Tibial nerve (tissue), 4 donors: ENCODE results near the gene SWAP70. TPM values are rescaled to one million over a fixed set of nuclear protein-coding genes. Genes with fewer than 3 reads are reported as not detected.
A peak's percentile ranks its signal among the peaks of the same experiment; 100 is the strongest.

ENCODE experiments used
- DNase-seq, 2 donors: peaks; one replicate each; pipeline ENCODE4 v3.0.0-alpha.2; 2019; ENCODE audit warnings: low spot score in 2 of 2
- H3K27ac ChIP-seq, 4 donors: fragments of 200-600 bp; sonication (generic) in 3 of 4; one replicate each; pipeline ENCODE4 v1.5.1; 2017 to 2019; ENCODE audit warnings: mild to moderate bottlenecking in 1 of 4
- H3K27me3 ChIP-seq, 2 donors: fragments of 200-600 bp; sonication (generic) in 1 of 2; one replicate each; pipeline versions ENCODE4 v1.5.1 to v1.6.0; 2017 to 2019
- H3K36me3 ChIP-seq, 3 donors: fragments of 200-600 bp; sonication (generic); one replicate each; pipeline ENCODE4 v1.5.1; 2018 to 2019
- H3K4me1 ChIP-seq, 4 donors: fragments of 200-600 bp; sonication (generic) in 3 of 4; one replicate each; pipeline ENCODE4 v1.5.1; 2017 to 2019
- H3K4me3 ChIP-seq, 4 donors: fragments of 200-600 bp; sonication (generic) in 3 of 4; one replicate each; pipeline ENCODE4 v1.5.1; 2017 to 2019; ENCODE audit warnings: mild to moderate bottlenecking in 1 of 4, moderate library complexity in 1 of 4
- H3K9me3 ChIP-seq, 4 donors: fragments of 200-600 bp; sonication (generic) in 3 of 4; one replicate each; pipeline ENCODE4 v1.5.1; 2017 to 2019
- EP300 ChIP-seq, 2 donors: sonication (generic); formaldehyde crosslinking; IDR thresholded peaks; one replicate each; pipeline ENCODE4 v1.6.1; 2017; ENCODE audit warnings: antibody characterized with exemption in 2 of 2, mild to moderate bottlenecking in 1 of 2
- POLR2A ChIP-seq, 2 donors: fragments of 450-650 bp; IDR thresholded peaks; one replicate each; pipeline ENCODE4 v1.6.1; 2017; ENCODE audit warnings: antibody characterized with exemption in 2 of 2, mild to moderate bottlenecking in 2 of 2, moderate library complexity in 2 of 2
- WGBS, 2 donors: methylation state at CpG; one replicate each; pipeline ENCODE4 v1.1.5; 2018; 5-methylcytosine and 5-hydroxymethylcytosine counted together
- total RNA-seq, 4 donors: library from RNA; depleted of rRNA; stranded (reverse); fragments of >200 nt; gene quantifications; one replicate each; pipeline ENCODE4 v1.1.0, GENCODE V29; 2016
- TF ChIP-seq, protein P1 (sequence below), 5 experiments: fragments of 200-600 bp in 3 of 5; fragments of 450-650 bp in 2 of 5; sonication (generic) in 3 of 5; IDR thresholded peaks; one replicate each; pipeline ENCODE4 v1.5.1; 2016 to 2019; ENCODE audit warnings: antibody characterized with exemption in 5 of 5, mild to moderate bottlenecking in 3 of 5, moderate library complexity in 2 of 5

SWAP70 gene
- total RNA-seq, 4 donors from 2014 or later: 51.0 to 79.1 (median 66.9) TPM

DNA sequence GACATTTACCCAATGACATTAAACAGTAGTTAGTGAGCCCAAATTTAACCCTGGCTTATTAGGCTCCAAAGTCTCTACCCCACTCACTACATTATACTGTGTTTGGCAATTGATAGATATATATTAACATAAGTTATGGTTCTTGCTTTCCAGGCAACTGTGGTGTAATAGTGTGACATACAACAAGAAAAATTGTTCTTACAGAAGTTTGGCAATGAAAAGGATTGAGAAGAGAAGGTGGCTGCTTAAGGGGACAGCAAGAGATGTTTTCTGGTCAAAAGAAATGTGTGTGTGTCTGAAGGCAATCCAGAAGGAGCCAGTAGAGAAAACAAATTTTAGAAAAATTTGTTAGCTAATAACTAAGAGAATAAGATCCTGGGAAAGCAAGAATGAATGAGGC is 132.4 kb downstream of the SWAP70 start:
- Histone ChIP-seq H3K4me3 (no peak overlapping the region), H3K4me1 (peaks cover 0 to 14% (median 0%) of the 10 kb centered on the region in 4 donors), H3K27ac (peak overlapping the region in 3 of 4 donors; percentile 11 to 81 (median 73)), H3K27me3 (no peaks in the 10 kb centered on the region), H3K9me3 (no peaks in the 10 kb centered on the region), H3K36me3 (peaks cover 0 to 32% (median 0%) of the 10 kb centered on the region in 3 donors)
- TF ChIP-seq EP300 (IDR thresholded peaks at IDR 0.05) (no peak), POLR2A (IDR thresholded peaks at IDR 0.05) (no peak)
- TF ChIP-seq, protein P1, sequence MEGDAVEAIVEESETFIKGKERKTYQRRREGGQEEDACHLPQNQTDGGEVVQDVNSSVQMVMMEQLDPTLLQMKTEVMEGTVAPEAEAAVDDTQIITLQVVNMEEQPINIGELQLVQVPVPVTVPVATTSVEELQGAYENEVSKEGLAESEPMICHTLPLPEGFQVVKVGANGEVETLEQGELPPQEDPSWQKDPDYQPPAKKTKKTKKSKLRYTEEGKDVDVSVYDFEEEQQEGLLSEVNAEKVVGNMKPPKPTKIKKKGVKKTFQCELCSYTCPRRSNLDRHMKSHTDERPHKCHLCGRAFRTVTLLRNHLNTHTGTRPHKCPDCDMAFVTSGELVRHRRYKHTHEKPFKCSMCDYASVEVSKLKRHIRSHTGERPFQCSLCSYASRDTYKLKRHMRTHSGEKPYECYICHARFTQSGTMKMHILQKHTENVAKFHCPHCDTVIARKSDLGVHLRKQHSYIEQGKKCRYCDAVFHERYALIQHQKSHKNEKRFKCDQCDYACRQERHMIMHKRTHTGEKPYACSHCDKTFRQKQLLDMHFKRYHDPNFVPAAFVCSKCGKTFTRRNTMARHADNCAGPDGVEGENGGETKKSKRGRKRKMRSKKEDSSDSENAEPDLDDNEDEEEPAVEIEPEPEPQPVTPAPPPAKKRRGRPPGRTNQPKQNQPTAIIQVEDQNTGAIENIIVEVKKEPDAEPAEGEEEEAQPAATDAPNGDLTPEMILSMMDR (IDR thresholded peaks at IDR 0.05): no peak
- no peak for DNase-seq

DNA sequence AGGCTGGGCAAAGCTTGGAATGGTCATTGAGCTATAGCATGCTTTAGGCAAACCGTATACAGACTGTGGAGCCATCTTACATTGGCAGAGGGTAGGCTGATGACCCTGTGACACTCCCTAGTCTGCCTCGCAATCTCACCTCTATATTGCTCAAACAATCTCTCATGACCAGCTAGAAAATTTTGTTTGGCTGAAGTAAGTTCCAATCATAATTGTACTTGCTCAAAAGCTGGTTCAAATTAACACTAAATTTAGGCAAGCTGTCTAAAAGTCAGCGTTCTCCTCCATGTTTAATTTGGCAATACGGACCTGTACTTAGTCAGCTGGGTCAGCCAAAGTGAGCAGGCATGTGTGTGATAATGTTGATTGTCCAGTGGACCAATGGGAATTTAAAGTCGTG is 133.0 kb downstream of the SWAP70 start:
- whole genome bisulfite sequencing, 2 donors: 57 to 74% methylated on average over 5 of the region's 5 CpGs
- H3K36me3 ChIP-seq: peaks cover 0 to 32% (median 0%) of the 10 kb centered on the region in 3 donors
- H3K4me3 ChIP-seq: no peak overlapping the region
- TF ChIP-seq, protein P1 (IDR thresholded peaks at IDR 0.05): no peak
- TF ChIP-seq EP300 (IDR thresholded peaks at IDR 0.05): peak in 1 of 2 donors; percentile 78
- peaks cover 0 to 19% (median 0%) of the 10 kb centered on the region in 4 donors for H3K4me1 ChIP-seq
- H3K9me3 ChIP-seq: no peaks in the 10 kb centered on the region
- H3K27ac ChIP-seq: peak overlapping the region in 3 of 4 donors; percentile 11 to 81 (median 73)
- H3K27me3 ChIP-seq: no peaks in the 10 kb centered on the region
- peak in 1 of 2 donors; percentile 42 for DNase-seq

GRCh38 chr11:9797300-9797699 is 133.4 kb downstream of the SWAP70 start:
- TF ChIP-seq EP300 (IDR thresholded peaks at IDR 0.05) (no peak), POLR2A (IDR thresholded peaks at IDR 0.05) (no peak)
- Histone ChIP-seq H3K4me3 (no peak overlapping the region), H3K9me3 (no peaks in the 10 kb centered on the region), H3K27ac (peak overlapping the region in 2 of 4 donors; percentile 44 to 81), H3K27me3 (no peaks in the 10 kb centered on the region), H3K36me3 (peaks cover 0 to 30% (median 0%) of the 10 kb centered on the region in 3 donors), H3K4me1 (peaks cover 0 to 19% (median 0%) of the 10 kb centered on the region in 4 donors)
- WGBS, 2 donors: 83 to 85% methylated on average over 4 of the region's 4 CpGs
- no peak for DNase-seq

DNA sequence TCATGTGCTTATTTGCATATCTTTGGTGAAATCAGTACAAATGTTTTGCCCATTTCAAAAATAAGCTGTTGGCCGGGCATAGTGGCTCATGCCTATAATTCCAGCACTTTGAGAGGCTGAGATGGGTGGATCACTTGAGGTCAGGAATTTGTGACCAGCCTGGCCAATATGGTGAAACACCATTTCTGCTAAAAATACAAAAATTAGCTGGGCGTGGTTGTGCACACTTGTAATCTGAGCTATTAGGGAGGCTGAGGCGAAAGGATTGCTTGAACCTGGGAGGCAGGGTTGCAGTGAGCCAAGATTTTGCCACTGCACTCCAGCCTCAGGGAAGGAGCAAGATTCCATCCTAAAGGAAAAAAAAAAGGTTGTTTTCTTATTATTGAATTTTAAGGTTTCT is 136.0 kb downstream of the SWAP70 start:
- WGBS, 2 donors: 81 to 83% methylated on average over 3 of the region's 3 CpGs
- H3K9me3 ChIP-seq: no peaks in the 10 kb centered on the region
- peaks cover 0 to 17% (median 0%) of the 10 kb centered on the region in 3 donors for H3K36me3 ChIP-seq
- H3K27me3 ChIP-seq: no peaks in the 10 kb centered on the region
- H3K4me1 ChIP-seq: peaks cover 0 to 44% (median 0%) of the 10 kb centered on the region in 4 donors
- no peak overlapping the region for H3K27ac ChIP-seq
- H3K4me3 ChIP-seq: no peak overlapping the region
- no peak for DNase-seq
- TF ChIP-seq POLR2A (IDR thresholded peaks at IDR 0.05) (no peak), EP300 (IDR thresholded peaks at IDR 0.05) (peak in 1 of 2 donors; percentile 23)
- TF ChIP-seq, protein P1 (IDR thresholded peaks at IDR 0.05): no peak

DNA sequence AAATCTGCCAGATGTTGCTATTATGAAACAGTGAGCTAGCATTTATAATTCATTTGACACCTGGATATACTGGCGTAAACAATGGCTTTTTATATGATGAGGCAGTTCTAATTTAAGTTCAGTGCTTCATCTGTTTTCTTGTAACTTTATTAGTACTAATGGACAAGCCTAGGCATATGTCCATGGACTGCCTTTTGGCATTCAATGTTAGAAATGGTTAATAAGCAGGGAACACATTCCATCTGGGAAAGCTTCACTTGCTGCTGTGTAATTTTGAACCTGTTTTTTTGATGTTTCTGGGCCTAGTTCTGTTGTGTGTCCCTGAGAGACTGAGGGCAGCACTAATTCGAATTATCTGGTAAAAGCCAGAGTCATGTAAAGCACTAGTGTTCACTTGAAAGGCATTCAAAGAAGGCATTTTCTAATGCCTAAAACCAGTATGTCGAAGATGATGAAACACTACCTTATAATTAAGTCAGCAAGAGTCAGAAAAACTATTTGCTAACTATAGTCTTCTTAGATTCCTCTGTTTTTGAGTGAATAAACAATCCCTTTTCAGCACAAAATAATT is 138.5 kb downstream of the SWAP70 start:
- H3K4me1 ChIP-seq: peaks cover 0 to 36% (median 0%) of the 10 kb centered on the region in 4 donors
- TF ChIP-seq EP300 (IDR thresholded peaks at IDR 0.05) (peak in 1 of 2 donors; percentile 68), POLR2A (IDR thresholded peaks at IDR 0.05) (no peak)
- TF ChIP-seq, protein P1 (IDR thresholded peaks at IDR 0.05): no peak

More for the DNA sequence above, 138.5 kb downstream of the SWAP70 start:
- Histone ChIP-seq H3K9me3 (no peaks in the 10 kb centered on the region), H3K4me3 (no peak overlapping the region), H3K27me3 (no peaks in the 10 kb centered on the region), H3K27ac (peak overlapping the region in 2 of 4 donors; percentile 52 to 54), H3K36me3 (peaks cover 0 to 34% (median 0%) of the 10 kb centered on the region in 3 donors)
- DNase-seq: peak in 1 of 2 donors; percentile 27
- 46 to 47% methylated on average over 3 of the region's 3 CpGs for WGBS, 2 donors

Other genes with a start within 250 kb of the SWAP70 start
- gene ZNF143, start 203.1 kb upstream of the SWAP70 start, total RNA-seq: 10 to 100 TPM; 14.0 to 40.9 (median 23.8) TPM
- gene WEE1, start 90.4 kb upstream of the SWAP70 start, total RNA-seq: 10 to 100 TPM; 19.2 to 32.4 (median 22.2) TPM